HepG2 (cell line): ENCODE data around the gene TBC1D4. TPM values are rescaled to one million over a fixed set of nuclear protein-coding genes. Genes with fewer than 3 reads are reported as not detected.

ENCODE experiments used
- BCL6 ChIP-seq: IDR thresholded peaks from 2 replicates; pipeline ENCODE4 v1.6.1; 2016; ENCODE audit warnings: missing genetic modification reagents, missing compliant biosample characterization
- BRD4 ChIP-seq: sonication (generic); formaldehyde crosslinking; IDR thresholded peaks from 2 replicates; pipeline ENCODE4 v1.4.0; 2020; ENCODE audit warnings: missing genetic modification reagents
- CBX2 ChIP-seq, 2 experiments: fragments of 200-600 bp in 1 of 2; sonication (generic); formaldehyde crosslinking in 1 of 2; IDR thresholded peaks; 2 replicates each; pipeline versions ENCODE4 v1.7.0 to v1.8.1; 2018 to 2022; ENCODE audit warnings: low read depth in 2 of 2, low read length in 1 of 2, mild to moderate bottlenecking in 1 of 2, missing genetic modification reagents in 1 of 2
- CHCHD3 ChIP-seq: sonication (generic); formaldehyde crosslinking; IDR thresholded peaks from 2 replicates; pipeline ENCODE4 v1.8.0; 2022; ENCODE audit warnings: mild to moderate bottlenecking, missing genetic modification reagents, moderate library complexity
- EED ChIP-seq: sonication (generic); formaldehyde crosslinking; IDR thresholded peaks from 2 replicates; pipeline ENCODE4 v1.5.0; 2020; ENCODE audit warnings: mild to moderate bottlenecking, missing genetic modification reagents
- FOXP1 ChIP-seq, 2 experiments: fragments of 450-650 bp in 1 of 2; IDR thresholded peaks; 2 replicates each; pipeline ENCODE4 v1.6.1; 2017 to 2018; ENCODE audit warnings: antibody characterized with exemption in 1 of 2
- HNF4A ChIP-seq: sonication (generic); formaldehyde crosslinking; IDR thresholded peaks from 2 replicates; pipeline ENCODE4 v1.4.0; 2020; ENCODE audit warnings: missing genetic modification reagents
- NPAS2 ChIP-seq: sonication (generic); formaldehyde crosslinking; IDR thresholded peaks from 2 replicates; pipeline ENCODE4 v1.8.0; 2022; ENCODE audit warnings: mild to moderate bottlenecking, missing genetic modification reagents, borderline replicate concordance
- SMC3 ChIP-seq: IDR thresholded peaks from 2 replicates; pipeline ENCODE4 v1.6.1; 2011; ENCODE audit warnings: low read length, improper control_type of control experiment
- TEAD2 ChIP-seq: sonication (generic); formaldehyde crosslinking; IDR thresholded peaks from 2 replicates; pipeline ENCODE4 v1.9.0; 2021; ENCODE audit warnings: missing genetic modification reagents
- ZFP36L1 ChIP-seq: sonication (generic); formaldehyde crosslinking; IDR thresholded peaks from 2 replicates; pipeline ENCODE4 v1.8.0; 2022; ENCODE audit warnings: mild to moderate bottlenecking, missing genetic modification reagents, moderate library complexity
- ZNF143 ChIP-seq: sonication (generic); formaldehyde crosslinking; IDR thresholded peaks from 2 replicates; pipeline ENCODE4 v1.4.0; 2020; ENCODE audit warnings: missing genetic modification reagents
- ZNF20 ChIP-seq: sonication (generic); formaldehyde crosslinking; IDR thresholded peaks from 2 replicates; pipeline ENCODE4 v1.4.0; 2020; ENCODE audit warnings: mild to moderate bottlenecking, moderate library complexity, missing genetic modification reagents
- ZNF878 ChIP-seq: sonication (generic); formaldehyde crosslinking; IDR thresholded peaks from 2 replicates; pipeline ENCODE4 v1.8.1; 2023; ENCODE audit warnings: mild to moderate bottlenecking, missing genetic modification reagents, moderate library complexity
- ZNF883 ChIP-seq: sonication (generic); formaldehyde crosslinking; IDR thresholded peaks from 2 replicates; pipeline ENCODE4 v1.5.1; 2020; ENCODE audit warnings: mild to moderate bottlenecking, missing genetic modification reagents; ENCODE audit errors: not compliant biosample characterization
- polyA plus RNA-seq, 8 experiments: library from polyadenylated mRNA; depleted of rRNA in 3 of 8; stranded (reverse) in 7 of 8; unstranded in 1 of 8; fragments of >200 nt; fragmentation: Illumina TruSeq in 4 of 8; extraction: Trizol in 4 of 8; gene quantifications; 2 replicates each; pipeline versions ENCODE4 v1.2.1 to v1.2.3, GENCODE V29; 2011 to 2016; ENCODE audit warnings: low read depth in 4 of 8, missing spikeins in 1 of 8, mixed read lengths in 1 of 8; ENCODE audit not compliant: insufficient read depth in 1 of 8
- total RNA-seq, 5 experiments: library from RNA; depleted of rRNA; stranded (reverse); fragments of >200 nt; fragmentation: Illumina TruSeq; extraction: Trizol; gene quantifications; 2 replicates each; pipeline ENCODE4 v1.2.3, GENCODE V29; 2016; ENCODE audit warnings: low read depth in 1 of 5
- TF ChIP-seq, protein P1 (sequence below): sonication (generic); formaldehyde crosslinking; IDR thresholded peaks from 2 replicates; pipeline ENCODE4 v1.4.0; 2020; ENCODE audit warnings: missing genetic modification reagents, borderline replicate concordance
- TF ChIP-seq, protein P2 (sequence below): sonication (generic); formaldehyde crosslinking; IDR thresholded peaks from 2 replicates; pipeline ENCODE4 v1.5.1; 2020; ENCODE audit warnings: mild to moderate bottlenecking, missing genetic modification reagents
- TF ChIP-seq, protein P3 (sequence below): IDR thresholded peaks from 2 replicates; pipeline ENCODE4 v1.6.1; 2016; ENCODE audit warnings: low read depth, missing genetic modification reagents, missing compliant biosample characterization
- TF ChIP-seq, protein P4 (sequence below): sonication (generic); formaldehyde crosslinking; IDR thresholded peaks from 2 replicates; pipeline ENCODE4 v1.4.0; 2020; ENCODE audit warnings: low read depth, mild to moderate bottlenecking, missing genetic modification reagents
- TF ChIP-seq, protein P5 (sequence below): sonication (generic); formaldehyde crosslinking; IDR thresholded peaks from 2 replicates; pipeline ENCODE4 v1.8.1; 2023; ENCODE audit warnings: mild to moderate bottlenecking, missing genetic modification reagents, borderline replicate concordance

The TBC1D4 gene
- total and polyA plus RNA-seq, 2 of the 13 experiments (the other 11 are each of a cell fraction or from before 2014, with no cell fraction given) = 35.9 to 64.4 TPM

DNA sequence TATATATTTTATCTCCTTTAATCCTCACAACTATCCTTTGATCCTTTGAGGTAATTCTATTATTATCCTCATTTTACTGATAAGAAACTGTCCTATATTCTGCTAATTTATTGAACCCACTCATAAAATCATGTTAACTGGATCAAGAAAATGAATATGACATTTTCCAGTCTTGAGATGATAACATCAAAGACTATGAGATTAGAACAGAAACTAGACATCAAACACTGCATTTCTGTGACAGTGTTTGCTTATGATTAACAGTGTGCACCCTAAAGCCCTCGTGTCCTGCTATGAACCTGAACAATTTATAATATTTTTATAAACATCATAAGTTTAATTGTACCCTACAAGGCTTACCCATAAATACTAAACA, 96.3 kb downstream of the TBC1D4 start (continued):
- TF ChIP-seq ZFP36L1 (no peak), HNF4A (no peak), ZNF883 (no peak), BRD4 (no peak), CBX2 (IDR thresholded peaks at IDR 0.05; ENCODE audit: low read depth, low read length) (no peak), CBX2 (CRISPR knock-in tag; IDR thresholded peaks at IDR 0.05; ENCODE audit: low read depth) (no peak), ZNF143 (CRISPR knock-in tag) (no peak), NPAS2 (CRISPR knock-in tag) (no peak), ZNF878 (CRISPR knock-in tag) (no peak), ZNF20 (CRISPR knock-in tag) (no peak), FOXP1 (IDR thresholded peaks at IDR 0.05) (no peak), FOXP1 (CRISPR knock-in tag; IDR thresholded peaks at IDR 0.05) (no peak), TEAD2 (CRISPR knock-in tag) (no peak), SMC3 (no peak), EED (CRISPR knock-in tag) (no peak), BCL6 (CRISPR knock-in tag) (peak; percentile 15; the same call in 1 of the 2 replicates), CHCHD3 (CRISPR knock-in tag) (no peak)
- TF ChIP-seq, protein P1, sequence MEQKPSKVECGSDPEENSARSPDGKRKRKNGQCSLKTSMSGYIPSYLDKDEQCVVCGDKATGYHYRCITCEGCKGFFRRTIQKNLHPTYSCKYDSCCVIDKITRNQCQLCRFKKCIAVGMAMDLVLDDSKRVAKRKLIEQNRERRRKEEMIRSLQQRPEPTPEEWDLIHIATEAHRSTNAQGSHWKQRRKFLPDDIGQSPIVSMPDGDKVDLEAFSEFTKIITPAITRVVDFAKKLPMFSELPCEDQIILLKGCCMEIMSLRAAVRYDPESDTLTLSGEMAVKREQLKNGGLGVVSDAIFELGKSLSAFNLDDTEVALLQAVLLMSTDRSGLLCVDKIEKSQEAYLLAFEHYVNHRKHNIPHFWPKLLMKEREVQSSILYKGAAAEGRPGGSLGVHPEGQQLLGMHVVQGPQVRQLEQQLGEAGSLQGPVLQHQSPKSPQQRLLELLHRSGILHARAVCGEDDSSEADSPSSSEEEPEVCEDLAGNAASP (CRISPR knock-in tag) = peak; percentile 91; the same call in 1 of the 2 replicates
- TF ChIP-seq, protein P2, sequence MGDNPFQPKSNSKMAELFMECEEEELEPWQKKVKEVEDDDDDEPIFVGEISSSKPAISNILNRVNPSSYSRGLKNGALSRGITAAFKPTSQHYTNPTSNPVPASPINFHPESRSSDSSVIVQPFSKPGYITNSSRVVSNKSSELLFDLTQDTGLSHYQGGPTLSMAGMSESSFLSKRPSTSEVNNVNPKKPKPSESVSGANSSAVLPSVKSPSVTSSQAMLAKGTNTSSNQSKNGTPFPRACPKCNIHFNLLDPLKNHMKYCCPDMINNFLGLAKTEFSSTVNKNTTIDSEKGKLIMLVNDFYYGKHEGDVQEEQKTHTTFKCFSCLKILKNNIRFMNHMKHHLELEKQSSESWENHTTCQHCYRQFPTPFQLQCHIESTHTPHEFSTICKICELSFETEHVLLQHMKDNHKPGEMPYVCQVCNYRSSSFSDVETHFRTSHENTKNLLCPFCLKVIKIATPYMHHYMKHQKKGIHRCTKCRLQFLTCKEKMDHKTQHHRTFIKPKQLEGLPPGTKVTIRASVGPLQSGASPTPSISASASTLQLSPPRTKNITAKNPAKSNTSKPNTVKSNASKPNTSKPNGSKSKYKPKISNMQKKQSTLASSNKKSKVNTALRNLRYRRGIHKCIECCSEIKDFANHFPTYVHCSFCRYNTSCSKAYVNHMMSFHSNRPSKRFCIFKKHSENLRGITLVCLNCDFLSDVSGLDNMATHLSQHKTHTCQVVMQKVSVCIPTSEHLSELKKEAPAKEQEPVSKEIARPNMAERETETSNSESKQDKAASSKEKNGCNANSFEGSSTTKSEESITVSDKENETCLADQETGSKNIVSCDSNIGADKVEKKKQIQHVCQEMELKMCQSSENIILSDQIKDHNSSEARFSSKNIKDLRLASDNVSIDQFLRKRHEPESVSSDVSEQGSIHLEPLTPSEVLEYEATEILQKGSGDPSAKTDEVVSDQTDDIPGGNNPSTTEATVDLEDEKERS (CRISPR knock-in tag) = no peak
- TF ChIP-seq, protein P3, sequence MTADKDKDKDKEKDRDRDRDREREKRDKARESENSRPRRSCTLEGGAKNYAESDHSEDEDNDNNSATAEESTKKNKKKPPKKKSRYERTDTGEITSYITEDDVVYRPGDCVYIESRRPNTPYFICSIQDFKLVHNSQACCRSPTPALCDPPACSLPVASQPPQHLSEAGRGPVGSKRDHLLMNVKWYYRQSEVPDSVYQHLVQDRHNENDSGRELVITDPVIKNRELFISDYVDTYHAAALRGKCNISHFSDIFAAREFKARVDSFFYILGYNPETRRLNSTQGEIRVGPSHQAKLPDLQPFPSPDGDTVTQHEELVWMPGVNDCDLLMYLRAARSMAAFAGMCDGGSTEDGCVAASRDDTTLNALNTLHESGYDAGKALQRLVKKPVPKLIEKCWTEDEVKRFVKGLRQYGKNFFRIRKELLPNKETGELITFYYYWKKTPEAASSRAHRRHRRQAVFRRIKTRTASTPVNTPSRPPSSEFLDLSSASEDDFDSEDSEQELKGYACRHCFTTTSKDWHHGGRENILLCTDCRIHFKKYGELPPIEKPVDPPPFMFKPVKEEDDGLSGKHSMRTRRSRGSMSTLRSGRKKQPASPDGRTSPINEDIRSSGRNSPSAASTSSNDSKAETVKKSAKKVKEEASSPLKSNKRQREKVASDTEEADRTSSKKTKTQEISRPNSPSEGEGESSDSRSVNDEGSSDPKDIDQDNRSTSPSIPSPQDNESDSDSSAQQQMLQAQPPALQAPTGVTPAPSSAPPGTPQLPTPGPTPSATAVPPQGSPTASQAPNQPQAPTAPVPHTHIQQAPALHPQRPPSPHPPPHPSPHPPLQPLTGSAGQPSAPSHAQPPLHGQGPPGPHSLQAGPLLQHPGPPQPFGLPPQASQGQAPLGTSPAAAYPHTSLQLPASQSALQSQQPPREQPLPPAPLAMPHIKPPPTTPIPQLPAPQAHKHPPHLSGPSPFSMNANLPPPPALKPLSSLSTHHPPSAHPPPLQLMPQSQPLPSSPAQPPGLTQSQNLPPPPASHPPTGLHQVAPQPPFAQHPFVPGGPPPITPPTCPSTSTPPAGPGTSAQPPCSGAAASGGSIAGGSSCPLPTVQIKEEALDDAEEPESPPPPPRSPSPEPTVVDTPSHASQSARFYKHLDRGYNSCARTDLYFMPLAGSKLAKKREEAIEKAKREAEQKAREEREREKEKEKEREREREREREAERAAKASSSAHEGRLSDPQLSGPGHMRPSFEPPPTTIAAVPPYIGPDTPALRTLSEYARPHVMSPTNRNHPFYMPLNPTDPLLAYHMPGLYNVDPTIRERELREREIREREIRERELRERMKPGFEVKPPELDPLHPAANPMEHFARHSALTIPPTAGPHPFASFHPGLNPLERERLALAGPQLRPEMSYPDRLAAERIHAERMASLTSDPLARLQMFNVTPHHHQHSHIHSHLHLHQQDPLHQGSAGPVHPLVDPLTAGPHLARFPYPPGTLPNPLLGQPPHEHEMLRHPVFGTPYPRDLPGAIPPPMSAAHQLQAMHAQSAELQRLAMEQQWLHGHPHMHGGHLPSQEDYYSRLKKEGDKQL (CRISPR knock-in tag) = no peak
- TF ChIP-seq, protein P4, sequence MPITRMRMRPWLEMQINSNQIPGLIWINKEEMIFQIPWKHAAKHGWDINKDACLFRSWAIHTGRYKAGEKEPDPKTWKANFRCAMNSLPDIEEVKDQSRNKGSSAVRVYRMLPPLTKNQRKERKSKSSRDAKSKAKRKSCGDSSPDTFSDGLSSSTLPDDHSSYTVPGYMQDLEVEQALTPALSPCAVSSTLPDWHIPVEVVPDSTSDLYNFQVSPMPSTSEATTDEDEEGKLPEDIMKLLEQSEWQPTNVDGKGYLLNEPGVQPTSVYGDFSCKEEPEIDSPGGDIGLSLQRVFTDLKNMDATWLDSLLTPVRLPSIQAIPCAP (CRISPR knock-in tag) = no peak
- TF ChIP-seq, protein P5, sequence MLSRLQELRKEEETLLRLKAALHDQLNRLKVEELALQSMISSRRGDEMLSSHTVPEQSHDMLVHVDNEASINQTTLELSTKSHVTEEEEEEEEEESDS (CRISPR knock-in tag) = no peak
